Testis (tissue), 2 donors: ENCODE data around the gene MAPK8IP3.

Experiments
- POLR2A ChIP-seq: fragments of 450-650 bp; IDR thresholded peaks from one replicate; pipeline ENCODE4 v1.6.1; 2017; ENCODE audit warnings: antibody characterized with exemption, mild to moderate bottlenecking, moderate library complexity
- TF ChIP-seq, protein P1 (sequence below), 3 experiments: fragments of 450-650 bp in 2 of 3; fragments of 200-600 bp in 1 of 3; sonication (generic) in 1 of 3; IDR thresholded peaks; one replicate each; pipeline ENCODE4 v1.5.1; 2016 to 2019; ENCODE audit warnings: antibody characterized with exemption in 3 of 3, mild to moderate bottlenecking in 2 of 3, moderate library complexity in 1 of 3

DNA sequence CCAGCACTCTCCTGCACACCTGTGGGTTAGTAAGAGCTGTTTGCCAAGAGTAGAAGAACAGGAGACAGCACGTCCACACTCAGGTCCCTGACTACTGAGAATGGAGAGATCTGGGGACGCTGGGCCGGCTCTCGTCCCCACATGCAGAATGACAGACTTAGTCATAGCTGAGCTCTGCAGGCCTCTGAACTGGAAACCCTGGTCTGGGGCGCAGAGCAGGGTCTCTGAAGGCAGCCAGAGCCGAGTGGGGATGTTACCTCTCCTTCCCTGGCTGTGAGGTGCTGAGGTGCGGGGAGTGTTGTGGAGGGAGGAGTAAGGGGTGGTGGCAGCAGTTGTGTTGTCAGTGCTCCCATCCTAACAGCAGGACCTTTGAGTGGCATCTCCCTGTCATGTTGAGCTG lies 35.1 kb upstream of the MAPK8IP3 start:
- TF ChIP-seq, protein P1, sequence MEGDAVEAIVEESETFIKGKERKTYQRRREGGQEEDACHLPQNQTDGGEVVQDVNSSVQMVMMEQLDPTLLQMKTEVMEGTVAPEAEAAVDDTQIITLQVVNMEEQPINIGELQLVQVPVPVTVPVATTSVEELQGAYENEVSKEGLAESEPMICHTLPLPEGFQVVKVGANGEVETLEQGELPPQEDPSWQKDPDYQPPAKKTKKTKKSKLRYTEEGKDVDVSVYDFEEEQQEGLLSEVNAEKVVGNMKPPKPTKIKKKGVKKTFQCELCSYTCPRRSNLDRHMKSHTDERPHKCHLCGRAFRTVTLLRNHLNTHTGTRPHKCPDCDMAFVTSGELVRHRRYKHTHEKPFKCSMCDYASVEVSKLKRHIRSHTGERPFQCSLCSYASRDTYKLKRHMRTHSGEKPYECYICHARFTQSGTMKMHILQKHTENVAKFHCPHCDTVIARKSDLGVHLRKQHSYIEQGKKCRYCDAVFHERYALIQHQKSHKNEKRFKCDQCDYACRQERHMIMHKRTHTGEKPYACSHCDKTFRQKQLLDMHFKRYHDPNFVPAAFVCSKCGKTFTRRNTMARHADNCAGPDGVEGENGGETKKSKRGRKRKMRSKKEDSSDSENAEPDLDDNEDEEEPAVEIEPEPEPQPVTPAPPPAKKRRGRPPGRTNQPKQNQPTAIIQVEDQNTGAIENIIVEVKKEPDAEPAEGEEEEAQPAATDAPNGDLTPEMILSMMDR (IDR thresholded peaks at IDR 0.05): no peak
- no peak for TF ChIP-seq POLR2A
